Measurements from ENCODE around the gene CASP10. TPM values are rescaled to one million over a fixed set of nuclear protein-coding genes. Genes with fewer than 3 reads are reported as not detected.

The CASP10 gene
- total and polyA plus RNA-seq, 9 of the 15 experiments (the other 6 are each of a cell fraction or from before 2014, with no cell fraction given) = 7.1 to 20.4 (median 10.8) TPM

DNA sequence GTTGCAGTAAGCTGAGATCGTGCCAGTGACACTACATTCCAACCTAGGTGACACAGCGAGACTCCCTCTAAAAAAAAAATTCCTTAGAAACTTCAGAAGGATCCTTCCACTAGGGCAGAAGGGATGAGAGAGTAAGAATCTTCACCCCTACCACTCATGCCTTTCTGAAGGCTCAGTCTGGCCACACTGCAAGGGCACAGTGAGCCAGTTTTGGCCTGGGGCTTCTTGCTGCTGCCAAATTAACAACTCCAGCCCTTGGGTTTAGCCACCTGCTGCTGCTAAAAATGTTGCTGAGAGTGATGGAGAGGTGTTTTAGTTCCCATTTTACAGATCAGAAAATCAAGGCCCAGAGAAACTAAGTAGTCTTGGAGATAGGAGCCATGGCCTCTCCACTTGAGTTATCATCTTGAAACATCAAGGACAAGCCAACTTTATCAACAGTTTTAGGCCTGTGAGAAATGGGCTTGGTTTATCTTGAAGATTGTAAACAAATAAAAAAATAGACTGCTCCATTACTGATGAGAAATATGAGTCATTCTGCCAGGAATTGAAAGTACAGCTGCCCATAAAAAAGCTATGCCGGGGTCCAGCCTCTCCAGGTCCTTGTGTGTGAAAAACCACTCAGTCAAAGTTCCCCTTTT, 45.5 kb downstream of the CASP10 start:
- Histone ChIP-seq H2AFZ (ENCODE audit: low read depth, low read length) (peak overlapping the region; percentile 64), H3K9me1 (ENCODE audit: control insufficient read depth, insufficient read depth, low read length) (no peaks in the 10 kb centered on the region), H3K27me3 (ENCODE audit: control insufficient read depth in 2 of 2, insufficient read depth in 2 of 2, low read length in 2 of 2) (no peaks in the 10 kb centered on the region), H3K9me3 (replicated peaks; ENCODE audit: control insufficient read depth, insufficient read depth, low read depth, low read length) (no peaks in the 10 kb centered on the region), H3K36me3 (ENCODE audit: control insufficient read depth, insufficient read depth, low read length) (no peaks in the 10 kb centered on the region), H3K9ac (ENCODE audit: insufficient read depth in 1 of 2, low read depth in 2 of 2, low read length in 2 of 2) (no peak overlapping the region), H3K4me3 (no peak overlapping the region), H4K20me1 (replicated peaks; ENCODE audit: control insufficient read depth, insufficient read depth, low read length) (no peaks in the 10 kb centered on the region), H3K79me2 (ENCODE audit: control insufficient read depth, insufficient read depth, low read length) (peaks cover 1% of the 10 kb centered on the region; the same call in 2 of the 3 replicates), H3K4me2 (ENCODE audit: insufficient read depth, low read length) (no peak overlapping the region; the same call in 1 of the 2 replicates), H3K27ac (ENCODE audit: extremely low read depth, low read depth, low read length) (no peak overlapping the region), H3K4me1 (replicated peaks in 1 of 2; ENCODE audit: control insufficient read depth in 2 of 2, insufficient read depth in 2 of 2, low read length in 2 of 2) (peaks cover 7 to 10% of the 10 kb centered on the region in 2 experiments; a peak in 3 of 5 replicates)
- no peak for FAIRE-seq
- 57% methylated on average over 2 of the region's 3 CpGs for WGBS (ENCODE audit: insufficient coverage, low coverage, missing lambda C conversion rate)
- intact Hi-C loops (cut with micrococcal nuclease) = no loop called here
- no TSS peak for BruUV-seq (replicated peaks)
- ChIA-PET POLR2A (interaction anchor here (1.2 kb wide), 1 partner anchor 46 kb away, joined by 4 read pairs; the partner anchor contains the start of gene CASP10), CTCF (ENCODE audit: low intra/inter-chr PET ratio) (interaction anchor here (1.4 kb wide), 1 partner anchor 46 kb away, joined by 4 read pairs; the partner anchor contains the start of gene CASP10)
- ATAC-seq = no peak
- no peak for DNase-seq (ENCODE audit: extremely low read depth in 1 of 4, low spot score in 3 of 4)
- in situ Hi-C loops (cut with MboI) = loop anchor here (5.0 kb wide), 1 partner anchor 41 kb away; no protein-coding TSS in a partner anchor
- TF ChIP-seq FOSL1 (tag; conservative IDR thresholded peaks at IDR 0.05) (peak; percentile 36; the same call in 1 of the 2 replicates), KLF16 (IDR thresholded peaks at IDR 0.05) (no peak), SMAD3 (CRISPR knock-in tag; conservative IDR thresholded peaks at IDR 0.05) (no peak), SIRT6 (IDR thresholded peaks at IDR 0.05; ENCODE audit: low read depth, low read length) (no peak), GATAD2B (IDR thresholded peaks at IDR 0.05; ENCODE audit: borderline replicate concordance) (no peak), MECOM (CRISPR knock-in tag; IDR thresholded peaks at IDR 0.05) (no peak), ZNF239 (CRISPR knock-in tag; IDR thresholded peaks at IDR 0.05) (no peak), COPS2 (conservative IDR thresholded peaks at IDR 0.05) (no peak), SMARCB1 (IDR thresholded peaks at IDR 0.05; ENCODE audit: insufficient read length, low read depth) (no peak), ADNP (tag; IDR thresholded peaks at IDR 0.05) (peak; percentile 77), ZNF766 (CRISPR knock-in tag; conservative IDR thresholded peaks at IDR 0.05) (no peak)
- TF ChIP-seq, protein P1, sequence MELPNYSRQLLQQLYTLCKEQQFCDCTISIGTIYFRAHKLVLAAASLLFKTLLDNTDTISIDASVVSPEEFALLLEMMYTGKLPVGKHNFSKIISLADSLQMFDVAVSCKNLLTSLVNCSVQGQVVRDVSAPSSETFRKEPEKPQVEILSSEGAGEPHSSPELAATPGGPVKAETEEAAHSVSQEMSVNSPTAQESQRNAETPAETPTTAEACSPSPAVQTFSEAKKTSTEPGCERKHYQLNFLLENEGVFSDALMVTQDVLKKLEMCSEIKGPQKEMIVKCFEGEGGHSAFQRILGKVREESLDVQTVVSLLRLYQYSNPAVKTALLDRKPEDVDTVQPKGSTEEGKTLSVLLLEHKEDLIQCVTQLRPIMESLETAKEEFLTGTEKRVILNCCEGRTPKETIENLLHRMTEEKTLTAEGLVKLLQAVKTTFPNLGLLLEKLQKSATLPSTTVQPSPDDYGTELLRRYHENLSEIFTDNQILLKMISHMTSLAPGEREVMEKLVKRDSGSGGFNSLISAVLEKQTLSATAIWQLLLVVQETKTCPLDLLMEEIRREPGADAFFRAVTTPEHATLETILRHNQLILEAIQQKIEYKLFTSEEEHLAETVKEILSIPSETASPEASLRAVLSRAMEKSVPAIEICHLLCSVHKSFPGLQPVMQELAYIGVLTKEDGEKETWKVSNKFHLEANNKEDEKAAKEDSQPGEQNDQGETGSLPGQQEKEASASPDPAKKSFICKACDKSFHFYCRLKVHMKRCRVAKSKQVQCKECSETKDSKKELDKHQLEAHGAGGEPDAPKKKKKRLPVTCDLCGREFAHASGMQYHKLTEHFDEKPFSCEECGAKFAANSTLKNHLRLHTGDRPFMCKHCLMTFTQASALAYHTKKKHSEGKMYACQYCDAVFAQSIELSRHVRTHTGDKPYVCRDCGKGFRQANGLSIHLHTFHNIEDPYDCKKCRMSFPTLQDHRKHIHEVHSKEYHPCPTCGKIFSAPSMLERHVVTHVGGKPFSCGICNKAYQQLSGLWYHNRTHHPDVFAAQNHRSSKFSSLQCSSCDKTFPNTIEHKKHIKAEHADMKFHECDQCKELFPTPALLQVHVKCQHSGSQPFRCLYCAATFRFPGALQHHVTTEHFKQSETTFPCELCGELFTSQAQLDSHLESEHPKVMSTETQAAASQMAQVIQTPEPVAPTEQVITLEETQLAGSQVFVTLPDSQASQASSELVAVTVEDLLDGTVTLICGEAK (IDR thresholded peaks at IDR 0.05) = no peak
- TF ChIP-seq, protein P1 (CRISPR knock-in tag; IDR thresholded peaks at IDR 0.05) = no peak
- TF ChIP-seq, protein P2, sequence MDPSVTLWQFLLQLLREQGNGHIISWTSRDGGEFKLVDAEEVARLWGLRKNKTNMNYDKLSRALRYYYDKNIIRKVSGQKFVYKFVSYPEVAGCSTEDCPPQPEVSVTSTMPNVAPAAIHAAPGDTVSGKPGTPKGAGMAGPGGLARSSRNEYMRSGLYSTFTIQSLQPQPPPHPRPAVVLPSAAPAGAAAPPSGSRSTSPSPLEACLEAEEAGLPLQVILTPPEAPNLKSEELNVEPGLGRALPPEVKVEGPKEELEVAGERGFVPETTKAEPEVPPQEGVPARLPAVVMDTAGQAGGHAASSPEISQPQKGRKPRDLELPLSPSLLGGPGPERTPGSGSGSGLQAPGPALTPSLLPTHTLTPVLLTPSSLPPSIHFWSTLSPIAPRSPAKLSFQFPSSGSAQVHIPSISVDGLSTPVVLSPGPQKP (CRISPR knock-in tag; IDR thresholded peaks at IDR 0.05) = no peak

Data from K562 (cell line).